HEK293 (cell line): ENCODE measurements around the gene HYAL3.

Experiments
- CTCF ChIA-PET: fragments of 350-600 bp; formaldehyde crosslinking; extraction: SDS; loops from one replicate; lab custom pipeline; 2021; ENCODE audit warnings: antibody characterized with exemption; lab: Yijun Ruan, JAX
- POLR2A ChIA-PET: fragments of 300-600 bp; formaldehyde crosslinking; extraction: SDS; loops from one replicate; lab custom pipeline; 2020; ENCODE audit warnings: antibody characterized with exemption, inconsistent platforms; lab: Yijun Ruan, JAX
- H3K27ac ChIP-seq: fragments of 200-500 bp; sonication (Bioruptor generic); 2 replicates; pipeline ENCODE4 v1.5.1; 2014; ENCODE audit warnings: low read depth, low read length, control low read depth, inconsistent platforms; ENCODE audit errors: extremely low read depth
- H3K36me3 ChIP-seq, 2 experiments: fragments of 200-500 bp in 1 of 2; sonication (Bioruptor generic) in 1 of 2; 1 replicate in 1 of 2; 2 replicates in 1 of 2; pipeline ENCODE4 v1.5.1; 2014 to 2017; ENCODE audit warnings: inconsistent platforms in 2 of 2, low read length in 2 of 2; ENCODE audit not compliant: control insufficient read depth in 2 of 2, insufficient read depth in 1 of 2
- H3K4me1 ChIP-seq: fragments of 200-500 bp; sonication (Bioruptor generic); 2 replicates; pipeline ENCODE4 v1.5.1; 2014; ENCODE audit warnings: mild to moderate bottlenecking, low read length, inconsistent platforms; ENCODE audit not compliant: control insufficient read depth, insufficient read depth
- H3K4me3 ChIP-seq: 2 replicates; pipeline ENCODE4 v1.5.1; 2011; ENCODE audit warnings: low read depth, mild to moderate bottlenecking, control low read depth, low read length, moderate library complexity
- H3K9me3 ChIP-seq: fragments of 200-500 bp; sonication (Bioruptor generic); 2 replicates; pipeline ENCODE4 v1.5.1; 2014; ENCODE audit warnings: low read depth, low read length, inconsistent platforms; ENCODE audit not compliant: control insufficient read depth, insufficient read depth
- GLIS1 ChIP-seq: fragments of 450-650 bp; formaldehyde crosslinking; IDR thresholded peaks from 2 replicates; pipeline ENCODE4 v1.5.1; 2016; ENCODE audit warnings: missing biosample characterization, missing genetic modification characterization
- GLIS2 ChIP-seq: fragments of 450-650 bp; formaldehyde crosslinking; IDR thresholded peaks from 2 replicates; pipeline ENCODE4 v1.5.1; 2016; ENCODE audit warnings: missing biosample characterization, missing genetic modification characterization
- INSM2 ChIP-seq: fragments of 450-650 bp; formaldehyde crosslinking; IDR thresholded peaks from 2 replicates; pipeline ENCODE4 v1.5.1; 2016; ENCODE audit warnings: missing biosample characterization, missing genetic modification characterization
- KLF1 ChIP-seq: fragments of 450-650 bp; formaldehyde crosslinking; IDR thresholded peaks from 2 replicates; pipeline ENCODE4 v1.5.1; 2016; ENCODE audit warnings: missing biosample characterization, missing genetic modification characterization
- KLF17 ChIP-seq: fragments of 450-650 bp; formaldehyde crosslinking; IDR thresholded peaks from 2 replicates; pipeline ENCODE4 v1.5.1; 2016; ENCODE audit warnings: missing biosample characterization, missing genetic modification characterization
- KLF9 ChIP-seq: fragments of 450-650 bp; formaldehyde crosslinking; IDR thresholded peaks from 2 replicates; pipeline ENCODE4 v1.5.1; 2016; ENCODE audit warnings: missing biosample characterization, missing genetic modification characterization, low read depth
- PRDM10 ChIP-seq: fragments of 450-650 bp; formaldehyde crosslinking; IDR thresholded peaks from 2 replicates; pipeline ENCODE4 v1.5.1; 2016; ENCODE audit warnings: missing biosample characterization, missing genetic modification characterization
- SP2 ChIP-seq: fragments of 450-650 bp; formaldehyde crosslinking; IDR thresholded peaks from 2 replicates; pipeline ENCODE4 v1.5.1; 2016; ENCODE audit warnings: missing biosample characterization, missing genetic modification characterization
- SP3 ChIP-seq: fragments of 450-650 bp; formaldehyde crosslinking; IDR thresholded peaks from 2 replicates; pipeline ENCODE4 v1.5.1; 2016; ENCODE audit warnings: missing biosample characterization, missing genetic modification characterization
- SP7 ChIP-seq: fragments of 450-650 bp; formaldehyde crosslinking; IDR thresholded peaks from 2 replicates; pipeline ENCODE4 v1.5.1; 2016; ENCODE audit warnings: missing biosample characterization, missing genetic modification characterization
- ZBTB44 ChIP-seq: fragments of 450-650 bp; IDR thresholded peaks from 2 replicates; pipeline ENCODE4 v1.5.1; 2018; ENCODE audit warnings: missing biosample characterization, mild to moderate bottlenecking, missing genetic modification characterization
- ZFHX2 ChIP-seq: fragments of 450-650 bp; formaldehyde crosslinking; conservative IDR thresholded peaks from 2 replicates; pipeline ENCODE4 v1.5.1; 2016; ENCODE audit warnings: missing biosample characterization, missing genetic modification characterization
- ZNF10 ChIP-seq: fragments of 450-650 bp; formaldehyde crosslinking; IDR thresholded peaks from 2 replicates; pipeline ENCODE4 v1.5.1; 2017; ENCODE audit warnings: missing biosample characterization, missing genetic modification characterization
- ZNF184 ChIP-seq: fragments of 450-650 bp; IDR thresholded peaks from 2 replicates; pipeline ENCODE4 v1.5.1; 2018; ENCODE audit warnings: missing biosample characterization, mild to moderate bottlenecking, missing genetic modification characterization
- ZNF248 ChIP-seq: fragments of 450-650 bp; formaldehyde crosslinking; IDR thresholded peaks from 2 replicates; pipeline ENCODE4 v1.5.1; 2017; ENCODE audit warnings: missing biosample characterization, missing genetic modification characterization
- ZNF26 ChIP-seq: fragments of 450-650 bp; formaldehyde crosslinking; IDR thresholded peaks from 2 replicates; pipeline ENCODE4 v1.5.1; 2016; ENCODE audit warnings: missing biosample characterization, missing genetic modification characterization
- ZNF324 ChIP-seq: fragments of 450-650 bp; formaldehyde crosslinking; IDR thresholded peaks from 2 replicates; pipeline ENCODE4 v1.5.1; 2016; ENCODE audit warnings: missing biosample characterization, missing genetic modification characterization
- ZNF341 ChIP-seq: fragments of 450-650 bp; formaldehyde crosslinking; IDR thresholded peaks from 2 replicates; pipeline ENCODE4; 2016; ENCODE audit warnings: low read depth, missing biosample characterization, missing genetic modification characterization
- ZNF366 ChIP-seq: fragments of 450-650 bp; formaldehyde crosslinking; conservative IDR thresholded peaks from 2 replicates; pipeline ENCODE4 v1.5.1; 2016; ENCODE audit warnings: missing biosample characterization, missing genetic modification characterization
- ZNF394 ChIP-seq: fragments of 450-650 bp; formaldehyde crosslinking; IDR thresholded peaks from 2 replicates; pipeline ENCODE4 v1.5.1; 2016; ENCODE audit warnings: missing biosample characterization, missing genetic modification characterization, mild to moderate bottlenecking, moderate library complexity, borderline replicate concordance
- ZNF398 ChIP-seq: fragments of 450-650 bp; formaldehyde crosslinking; IDR thresholded peaks from 2 replicates; pipeline ENCODE4 v1.5.1; 2017; ENCODE audit warnings: missing biosample characterization, missing genetic modification characterization
- ZNF423 ChIP-seq: fragments of 450-650 bp; formaldehyde crosslinking; IDR thresholded peaks from 2 replicates; pipeline ENCODE4 v1.5.1; 2016; ENCODE audit warnings: missing biosample characterization, missing genetic modification characterization
- ZNF48 ChIP-seq: fragments of 450-650 bp; formaldehyde crosslinking; IDR thresholded peaks from 2 replicates; pipeline ENCODE4 v1.5.1; 2016; ENCODE audit warnings: missing biosample characterization, missing genetic modification characterization
- ZNF600 ChIP-seq: fragments of 450-650 bp; formaldehyde crosslinking; IDR thresholded peaks from 2 replicates; pipeline ENCODE4 v1.5.1; 2016; ENCODE audit warnings: missing biosample characterization, missing genetic modification characterization
- ZNF785 ChIP-seq: fragments of 450-650 bp; formaldehyde crosslinking; IDR thresholded peaks from 2 replicates; pipeline ENCODE4 v1.5.1; 2016; ENCODE audit warnings: missing biosample characterization, missing genetic modification characterization

HYAL3 gene

GRCh38 chr3:50316657-50317242, 17.5 kb upstream of the HYAL3 start:
- CTCF ChIA-PET, result interaction anchor here (1.0 kb wide), 1 partner anchor 18 kb away, joined by 7 read pairs; the partner anchor contains the start of genes HYAL3 and NAA80
- Histone ChIP-seq H3K4me3 (no peak overlapping the region), H3K4me1 (peaks cover 7% of the 10 kb centered on the region; the same call in 1 of the 2 replicates), H3K27ac (no peak overlapping the region), H3K36me3 (peaks cover 0 to 38% of the 10 kb centered on the region in 2 experiments; a peak in 1 of 3 replicates), H3K9me3 (no peaks in the 10 kb centered on the region)
- POLR2A ChIA-PET, result interaction anchor here (0.5 to 3.6 kb wide), 6 partner anchors 11 to 52 kb away, joined by 3 to 12 read pairs (median 10); partner anchors contain the start of genes HYAL3, IFRD2, NAA80 and TUSC2
- TF ChIP-seq ZNF248 (tag by site-specific recombination) (no peak), GLIS2 (peak; percentile 61; the same call in 1 of the 2 replicates), GLIS1 (tag by site-specific recombination) (peak; percentile 68), SP7 (tag by site-specific recombination) (peak; percentile 75), ZFHX2 (tag by site-specific recombination) (peak; percentile 92), PRDM10 (tag by site-specific recombination) (peak; percentile 32; the same call in 1 of the 2 replicates), ZNF341 (tag by site-specific recombination) (0 out of 2 replicates have a peak, but pooled peaks have one; percentile 14), SP2 (tag by site-specific recombination) (peak; percentile 55), ZNF785 (tag by site-specific recombination) (no peak), ZNF600 (tag by site-specific recombination) (peak; percentile 72), ZNF324 (no peak; the same call in 1 of the 2 replicates), ZNF48 (no peak), KLF1 (peak; percentile 93), KLF17 (tag by site-specific recombination) (peak; percentile 87), ZBTB44 (tag by site-specific recombination) (no peak), SP3 (peak; percentile 79), ZNF423 (tag by site-specific recombination) (no peak), ZNF184 (tag by site-specific recombination) (no peak), ZNF366 (tag by site-specific recombination) (no peak; the same call in 1 of the 2 replicates), ZNF10 (tag by site-specific recombination) (peak; percentile 62; the same call in 1 of the 2 replicates), KLF9 (tag by site-specific recombination) (peak; percentile 70), INSM2 (tag by site-specific recombination) (0 out of 2 replicates have a peak, but pooled peaks have one; percentile 13), ZNF398 (peak; percentile 90), ZNF394 (tag by site-specific recombination) (peak; percentile 93), ZNF26 (tag by site-specific recombination) (no peak)
